Fibroblast of villous mesenchyme (primary cell): ENCODE data around the gene CD59. TPM values are rescaled to one million over a fixed set of nuclear protein-coding genes. Genes with fewer than 3 reads are reported as not detected.

Source experiments
- DNase-seq: peaks from one replicate; pipeline ENCODE4 v3.0.0-alpha.2; 2010; ENCODE audit warnings: low read depth
- H3K4me3 ChIP-seq: 2 replicates; pipeline ENCODE4 v1.5.1; 2011; ENCODE audit warnings: low read depth, mild to moderate bottlenecking, low read length
- total RNA-seq: library from RNA; depleted of rRNA; stranded (reverse); fragments of >200 nt; gene quantifications from 2 replicates; pipeline ENCODE4 v1.2.3, GENCODE V29; 2012
- TF ChIP-seq, protein P1 (sequence below): IDR thresholded peaks from 2 replicates; pipeline ENCODE4 v1.5.1; 2012; ENCODE audit warnings: low read depth, mild to moderate bottlenecking, low read length; ENCODE audit not compliant: insufficient read depth

The CD59 gene
- total RNA-seq, 1 donor, result 279 TPM

DNA sequence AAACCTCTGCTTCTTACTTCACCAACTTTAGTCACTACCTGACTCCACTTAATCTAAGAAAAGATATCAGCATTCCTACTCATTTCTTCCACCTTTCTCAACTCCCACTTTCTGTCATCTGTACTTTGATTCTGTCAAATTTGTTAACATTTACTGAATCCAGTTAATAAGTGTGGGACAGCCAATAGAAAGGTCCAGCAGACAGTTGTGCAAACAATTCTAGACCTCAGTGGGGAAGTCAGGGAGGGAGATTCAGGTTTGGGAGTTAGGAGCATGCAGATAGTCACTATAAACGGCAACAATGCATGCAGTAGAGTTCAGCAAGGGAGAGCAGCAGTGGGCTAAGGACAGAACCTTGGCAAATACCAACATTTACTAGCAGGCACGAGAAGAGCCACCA, 34.0 kb upstream of the CD59 start:
- no peak for DNase-seq
- TF ChIP-seq, protein P1, sequence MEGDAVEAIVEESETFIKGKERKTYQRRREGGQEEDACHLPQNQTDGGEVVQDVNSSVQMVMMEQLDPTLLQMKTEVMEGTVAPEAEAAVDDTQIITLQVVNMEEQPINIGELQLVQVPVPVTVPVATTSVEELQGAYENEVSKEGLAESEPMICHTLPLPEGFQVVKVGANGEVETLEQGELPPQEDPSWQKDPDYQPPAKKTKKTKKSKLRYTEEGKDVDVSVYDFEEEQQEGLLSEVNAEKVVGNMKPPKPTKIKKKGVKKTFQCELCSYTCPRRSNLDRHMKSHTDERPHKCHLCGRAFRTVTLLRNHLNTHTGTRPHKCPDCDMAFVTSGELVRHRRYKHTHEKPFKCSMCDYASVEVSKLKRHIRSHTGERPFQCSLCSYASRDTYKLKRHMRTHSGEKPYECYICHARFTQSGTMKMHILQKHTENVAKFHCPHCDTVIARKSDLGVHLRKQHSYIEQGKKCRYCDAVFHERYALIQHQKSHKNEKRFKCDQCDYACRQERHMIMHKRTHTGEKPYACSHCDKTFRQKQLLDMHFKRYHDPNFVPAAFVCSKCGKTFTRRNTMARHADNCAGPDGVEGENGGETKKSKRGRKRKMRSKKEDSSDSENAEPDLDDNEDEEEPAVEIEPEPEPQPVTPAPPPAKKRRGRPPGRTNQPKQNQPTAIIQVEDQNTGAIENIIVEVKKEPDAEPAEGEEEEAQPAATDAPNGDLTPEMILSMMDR, result no peak
- no peak overlapping the region for H3K4me3 ChIP-seq

DNA sequence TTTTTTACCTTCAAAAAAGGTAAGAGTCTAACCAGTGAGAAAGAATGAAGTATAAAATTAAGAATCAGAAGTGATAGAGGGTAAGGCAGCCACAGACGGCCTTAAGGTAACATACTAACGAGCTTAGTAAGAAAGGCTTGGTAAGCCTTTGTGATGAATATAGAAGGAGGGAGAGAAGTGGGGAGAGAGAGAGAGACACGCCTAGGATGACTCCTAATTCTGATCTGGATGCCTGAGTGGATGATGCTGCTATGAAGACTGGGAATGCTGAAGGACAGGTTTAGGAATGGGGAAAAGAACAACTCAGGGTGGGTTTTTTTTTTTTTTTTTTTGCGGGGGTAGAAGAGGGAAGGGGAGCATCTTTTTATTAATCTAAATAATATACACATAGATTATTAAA, 33.3 kb upstream of the CD59 start:
- H3K4me3 ChIP-seq, result no peak overlapping the region
- no peak for DNase-seq
- TF ChIP-seq, protein P1, result no peak

DNA sequence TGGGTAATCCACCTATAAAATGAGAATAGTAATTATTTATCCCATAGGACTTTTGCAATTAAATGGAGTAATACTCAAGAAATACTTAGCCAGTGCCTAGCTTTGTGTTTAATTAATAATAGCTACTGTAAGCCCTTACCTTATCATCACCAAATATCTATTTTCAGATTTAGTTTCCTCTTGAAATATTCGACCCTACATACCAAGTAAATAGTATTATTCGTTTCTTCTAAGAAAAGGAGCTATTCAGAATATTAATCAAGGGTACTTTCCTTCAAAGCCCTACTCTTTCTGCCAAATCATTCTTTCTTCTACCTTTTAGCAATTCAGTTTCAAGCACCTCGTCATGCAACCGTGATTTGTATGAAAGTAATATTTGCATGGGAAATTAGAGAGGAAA, 31.4 kb upstream of the CD59 start:
- no peak overlapping the region for H3K4me3 ChIP-seq
- TF ChIP-seq, protein P1, result no peak

DNA sequence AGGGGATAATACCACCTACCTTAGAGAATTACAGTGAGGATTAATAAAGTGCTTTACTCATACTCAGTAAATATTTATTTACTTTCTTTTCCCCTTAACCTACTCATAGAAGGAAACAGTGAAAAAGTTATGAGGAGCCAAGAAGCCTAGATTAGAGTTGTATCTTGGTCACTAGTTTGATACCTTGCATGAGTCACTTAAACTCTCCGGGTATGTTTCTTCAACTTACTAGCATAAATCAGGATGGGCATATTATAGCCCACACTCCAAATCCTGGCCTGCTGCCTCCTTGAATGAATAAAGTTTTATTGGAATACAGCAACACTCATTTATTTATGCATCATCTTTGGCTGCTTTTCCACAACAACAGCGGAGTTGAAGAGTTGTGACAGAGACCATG, 29.9 kb upstream of the CD59 start:
- no peak for DNase-seq
- TF ChIP-seq, protein P1, result no peak
- H3K4me3 ChIP-seq, result no peak overlapping the region

More for the DNA sequence above, 31.4 kb upstream of the CD59 start:
- DNase-seq, result no peak

DNA sequence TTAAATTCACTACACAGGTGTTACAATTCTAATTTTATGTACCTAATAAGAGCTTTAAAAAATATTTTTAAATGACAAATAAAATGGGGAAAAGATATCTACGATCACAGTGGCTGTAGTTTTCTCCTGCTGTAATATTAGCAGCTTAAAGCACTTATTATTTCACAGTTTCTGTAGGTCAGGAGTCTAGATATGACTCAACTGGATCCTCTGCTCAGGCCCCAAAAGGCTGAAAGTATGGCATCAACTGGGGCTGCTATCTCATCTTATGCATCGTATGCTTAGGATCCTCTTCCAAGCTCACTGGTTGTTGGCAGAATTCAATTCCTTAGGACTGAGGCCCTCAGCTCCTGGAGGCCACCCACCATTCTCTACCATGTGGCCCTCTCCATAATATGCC, 25.2 kb upstream of the CD59 start:
- TF ChIP-seq, protein P1, result no peak
- DNase-seq, result no peak
- H3K4me3 ChIP-seq, result no peak overlapping the region

DNA sequence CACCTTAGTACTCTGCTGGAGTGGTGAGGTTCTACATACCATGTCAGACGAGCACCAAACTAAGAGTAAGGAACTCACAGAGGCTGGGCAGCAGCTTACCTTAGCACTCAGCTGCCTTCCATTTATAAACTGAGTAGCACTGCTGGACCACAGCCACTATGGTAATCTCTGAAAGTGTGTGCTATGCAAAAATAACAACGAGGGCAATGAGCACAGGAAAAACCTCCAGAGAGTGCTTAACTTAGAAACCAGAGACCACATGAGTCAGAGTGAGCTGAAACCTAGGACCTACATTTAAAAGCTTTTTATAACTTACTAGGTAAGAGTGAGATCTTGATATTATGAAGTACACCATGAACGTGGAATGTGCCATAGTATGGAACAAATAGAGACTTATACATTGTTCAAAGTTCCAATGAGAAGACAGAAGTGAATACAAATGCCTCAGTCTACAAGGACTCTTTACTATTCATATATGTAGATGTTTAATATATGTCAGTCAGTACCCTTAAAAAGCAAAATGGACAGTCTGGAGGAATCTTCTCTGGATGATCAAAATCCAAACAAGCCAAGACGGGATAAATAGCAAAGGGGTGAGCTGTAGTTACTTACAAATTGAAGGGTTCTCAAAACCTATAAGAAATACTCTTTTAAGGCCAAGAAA, 17.2 kb upstream of the CD59 start:
- DNase-seq, result peak; percentile 30
- no peak overlapping the region for H3K4me3 ChIP-seq
- TF ChIP-seq, protein P1, result no peak

DNA sequence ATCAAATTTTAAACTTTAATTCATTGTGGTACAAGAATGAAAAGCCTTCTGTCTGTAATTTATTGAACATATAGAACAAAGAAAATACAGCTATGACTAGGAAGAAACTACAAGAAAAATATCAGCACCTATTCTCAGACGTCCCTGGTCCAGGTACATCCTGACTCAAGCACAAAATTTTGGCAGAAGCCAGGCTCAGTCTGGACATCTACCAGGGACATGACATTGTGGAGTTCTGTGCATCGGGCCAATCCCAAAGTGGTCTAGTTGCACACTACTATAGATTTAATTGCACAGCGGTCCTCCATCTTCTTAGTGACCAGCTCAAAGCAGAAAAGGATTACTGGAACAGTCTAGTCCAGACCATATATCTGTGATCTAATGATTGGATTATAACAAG, 15.7 kb upstream of the CD59 start:
- no peak overlapping the region for H3K4me3 ChIP-seq
- no peak for DNase-seq
- TF ChIP-seq, protein P1, result no peak
